ENCODE measurements around the gene EXOC3. TPM values are rescaled to one million over a fixed set of nuclear protein-coding genes. Genes with fewer than 3 reads are reported as not detected.

The EXOC3 gene
- total RNA-seq, 1 donor from 2014 or later: 55.4 TPM

- peaks cover 5% of the 10 kb centered on the region for H3K9me3 Mint-ChIP-seq (ENCODE audit: unreplicated experiment)
- H3K4me1 Mint-ChIP-seq (ENCODE audit: low read depth, unreplicated experiment): peaks cover 5% of the 10 kb centered on the region
- no peak for DNase-seq
- H3K36me3 Mint-ChIP-seq (ENCODE audit: unreplicated experiment): no peaks in the 10 kb centered on the region
- H3K27me3 Mint-ChIP-seq (ENCODE audit: unreplicated experiment): peaks cover 8% of the 10 kb centered on the region
- H3K27ac Mint-ChIP-seq (ENCODE audit: unreplicated experiment): no peak overlapping the region
- no peak for TF ChIP-seq CTCF (IDR thresholded peaks at IDR 0.05; ENCODE audit: partially characterized antibody, unreplicated experiment)
- H3K4me3 Mint-ChIP-seq (ENCODE audit: unreplicated experiment): no peak overlapping the region
Measured at GRCh38 chr5:419970-420369, 23.0 kb upstream of the EXOC3 start.

GRCh38 chr5:420632-421286 lies 22.2 kb upstream of the EXOC3 start:
- Mint-ChIP-seq H3K27ac (ENCODE audit: unreplicated experiment) (no peak overlapping the region), H3K36me3 (ENCODE audit: unreplicated experiment) (no peaks in the 10 kb centered on the region), H3K4me1 (ENCODE audit: low read depth, unreplicated experiment) (peaks cover 5% of the 10 kb centered on the region), H3K9me3 (ENCODE audit: unreplicated experiment) (peaks cover 5% of the 10 kb centered on the region), H3K27me3 (ENCODE audit: unreplicated experiment) (peaks cover 8% of the 10 kb centered on the region), H3K4me3 (ENCODE audit: unreplicated experiment) (no peak overlapping the region)
- TF ChIP-seq CTCF (IDR thresholded peaks at IDR 0.05; ENCODE audit: partially characterized antibody, unreplicated experiment): no peak
- DNase-seq: no peak

GRCh38 chr5:421287-421880 lies 21.6 kb upstream of the EXOC3 start:
- H3K9me3 Mint-ChIP-seq (ENCODE audit: unreplicated experiment): peaks cover 5% of the 10 kb centered on the region
- no peak for DNase-seq
- TF ChIP-seq CTCF (IDR thresholded peaks at IDR 0.05; ENCODE audit: partially characterized antibody, unreplicated experiment): no peak
- peaks cover 8% of the 10 kb centered on the region for H3K27me3 Mint-ChIP-seq (ENCODE audit: unreplicated experiment)
- H3K4me1 Mint-ChIP-seq (ENCODE audit: low read depth, unreplicated experiment): peaks cover 5% of the 10 kb centered on the region
- no peak overlapping the region for H3K27ac Mint-ChIP-seq (ENCODE audit: unreplicated experiment)
- H3K36me3 Mint-ChIP-seq (ENCODE audit: unreplicated experiment): no peaks in the 10 kb centered on the region
- H3K4me3 Mint-ChIP-seq (ENCODE audit: unreplicated experiment): no peak overlapping the region

GRCh38 chr5:421901-422300 lies 21.1 kb upstream of the EXOC3 start:
- Mint-ChIP-seq H3K27ac (ENCODE audit: unreplicated experiment) (no peak overlapping the region), H3K4me1 (ENCODE audit: low read depth, unreplicated experiment) (peaks cover 5% of the 10 kb centered on the region), H3K36me3 (ENCODE audit: unreplicated experiment) (no peaks in the 10 kb centered on the region), H3K27me3 (ENCODE audit: unreplicated experiment) (peaks cover 8% of the 10 kb centered on the region), H3K4me3 (ENCODE audit: unreplicated experiment) (no peak overlapping the region), H3K9me3 (ENCODE audit: unreplicated experiment) (peaks cover 7% of the 10 kb centered on the region)
- no peak for DNase-seq
- no peak for TF ChIP-seq CTCF (IDR thresholded peaks at IDR 0.05; ENCODE audit: partially characterized antibody, unreplicated experiment)
